ENCODE measurements around the gene MET.
A peak's percentile ranks its signal among the peaks of the same experiment; 100 is the strongest.

The MET gene

DNA sequence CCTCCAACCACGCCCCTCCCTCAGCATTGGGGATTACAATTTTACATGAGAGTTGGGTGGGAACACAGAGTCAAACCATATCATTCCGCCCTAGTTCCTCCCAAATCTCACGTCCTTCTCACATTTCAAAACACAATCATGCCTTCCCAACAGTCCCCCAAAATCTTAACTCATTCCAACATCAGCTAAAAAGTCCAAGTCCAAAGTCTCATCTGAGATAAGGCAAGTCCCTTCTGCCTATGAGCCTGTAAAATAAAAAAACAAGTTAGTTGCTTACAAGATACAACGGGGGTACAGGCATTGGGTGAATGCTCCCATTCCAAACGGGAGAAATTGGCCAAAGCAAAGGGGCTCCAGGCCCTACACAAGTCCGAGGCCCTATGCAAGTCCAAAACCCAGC lies 112.7 kb downstream of the MET start:
- DNase-seq (ENCODE audit: low spot score) = no peak

DNA sequence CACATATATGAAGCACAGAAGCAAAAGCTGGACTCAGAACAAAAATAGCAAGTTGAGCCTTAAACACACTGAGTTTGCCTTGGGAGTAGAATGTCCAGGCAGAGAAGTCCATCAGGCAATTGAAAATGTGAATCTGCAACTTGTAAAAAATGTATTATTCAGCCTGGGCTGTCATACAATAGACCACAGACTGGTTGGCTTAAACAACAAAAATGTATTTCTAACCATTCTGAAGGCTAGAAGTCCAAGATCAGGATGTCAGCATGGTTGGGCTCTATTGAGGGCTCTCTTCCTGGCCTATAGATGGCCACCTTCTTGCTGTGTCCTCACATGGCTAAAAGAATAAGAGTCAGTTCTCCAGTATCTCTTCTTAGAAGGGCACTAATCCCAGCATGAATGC lies 113.8 kb downstream of the MET start:
- DNase-seq (ENCODE audit: low spot score) = no peak

GRCh38 chr7:116786791-116787443 lies 114.9 kb downstream of the MET start:
- DNase-seq (ENCODE audit: low spot score) = peak; percentile 85

DNA sequence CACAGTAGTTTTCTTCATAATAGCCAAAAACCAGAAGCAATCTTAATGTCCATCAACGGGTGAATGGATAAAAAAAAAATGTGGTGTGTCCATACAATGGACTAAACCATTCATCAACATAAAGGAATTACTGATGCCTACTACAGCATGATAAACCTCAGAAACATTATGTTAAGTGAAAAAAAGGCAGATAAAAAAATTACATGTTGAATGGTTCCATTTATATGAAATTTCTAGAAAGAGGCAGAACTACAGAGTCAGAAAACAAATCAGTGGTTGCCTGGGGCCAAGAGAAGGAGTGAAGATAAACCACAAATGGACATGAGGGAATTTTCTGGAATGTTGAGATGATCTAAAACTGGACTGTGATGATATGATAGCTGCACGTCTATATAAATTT lies 115.9 kb downstream of the MET start:
- no peak for DNase-seq (ENCODE audit: low spot score)

DNA sequence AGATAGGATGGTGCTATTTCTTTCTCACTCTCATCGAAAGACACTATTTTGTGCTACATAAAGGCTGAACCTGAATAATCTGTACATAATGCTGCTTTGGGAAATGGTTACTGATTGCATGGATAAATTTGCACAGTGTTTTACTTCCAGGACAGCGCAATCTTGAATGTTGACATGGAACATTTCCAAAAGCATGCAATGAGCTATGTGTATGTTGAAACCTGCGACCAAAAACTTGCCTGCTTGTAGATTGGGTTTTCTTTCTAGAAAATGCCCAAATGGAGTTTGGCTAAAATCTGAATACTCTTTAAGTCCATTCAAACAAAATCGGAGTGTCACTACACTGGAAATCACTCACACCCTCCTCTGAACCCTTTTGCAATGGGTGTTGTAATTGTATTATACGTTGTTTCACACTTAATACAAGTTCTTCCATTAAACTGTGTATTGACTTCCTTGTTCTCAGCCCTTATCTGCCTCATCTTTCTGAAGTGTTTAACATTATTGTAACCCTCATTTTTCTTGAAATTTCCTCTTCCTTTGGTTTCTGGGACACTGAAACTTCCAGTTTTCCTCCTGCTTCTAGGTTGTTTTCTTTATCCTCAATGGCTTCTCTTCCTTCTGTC lies 116.7 kb downstream of the MET start:
- DNase-seq (ENCODE audit: low spot score) = no peak

DNA sequence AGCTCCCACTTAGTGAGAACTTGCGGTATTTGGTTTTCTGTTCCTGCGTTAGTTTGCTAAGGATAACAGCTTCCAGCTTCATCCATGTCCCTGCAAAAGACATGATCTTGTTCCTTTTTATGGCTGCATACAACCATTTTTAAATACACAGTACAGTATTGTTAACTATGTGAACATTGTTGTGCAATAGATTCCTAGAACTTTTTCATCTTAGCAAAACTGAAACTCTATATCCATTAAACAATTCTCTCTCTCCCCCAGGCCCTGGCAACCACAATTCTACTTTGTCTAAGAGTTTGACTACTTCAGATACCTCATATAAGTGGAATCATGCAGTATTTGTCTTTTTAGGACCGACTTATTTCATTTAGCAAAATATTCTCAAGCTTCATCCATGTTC lies 118.0 kb downstream of the MET start:
- DNase-seq (ENCODE audit: low spot score) = no peak

- DNase-seq (ENCODE audit: low spot score) = no peak
Observed at GRCh38 chr7:116792813-116793212, 120.8 kb downstream of the MET start.

DNA sequence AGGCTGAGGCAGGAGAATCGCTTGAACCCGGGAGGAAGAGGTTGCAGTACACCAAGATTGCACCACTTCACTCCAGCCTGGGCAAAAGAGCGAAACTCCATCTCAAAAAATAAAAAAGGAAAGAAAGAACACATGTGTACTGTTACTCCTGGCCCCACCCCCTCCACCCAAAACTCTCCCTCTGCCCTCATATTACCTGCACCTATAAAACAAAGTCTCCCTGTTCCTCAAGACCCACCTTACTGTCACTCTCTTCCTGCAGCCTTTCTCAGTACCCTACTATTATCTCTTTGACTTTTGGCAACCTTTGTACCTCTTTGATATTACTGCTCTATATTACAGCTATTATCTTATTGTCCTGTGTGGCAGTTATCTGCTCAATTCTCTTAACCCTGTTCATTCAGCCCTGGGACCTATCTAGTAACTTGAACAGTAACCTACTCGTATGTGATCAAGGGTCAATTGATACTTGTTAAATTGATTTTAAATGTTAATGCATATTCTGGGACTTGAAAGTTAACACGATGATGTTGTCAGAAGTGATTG lies 121.9 kb downstream of the MET start:
- DNase-seq (ENCODE audit: low spot score) = no peak

DNA sequence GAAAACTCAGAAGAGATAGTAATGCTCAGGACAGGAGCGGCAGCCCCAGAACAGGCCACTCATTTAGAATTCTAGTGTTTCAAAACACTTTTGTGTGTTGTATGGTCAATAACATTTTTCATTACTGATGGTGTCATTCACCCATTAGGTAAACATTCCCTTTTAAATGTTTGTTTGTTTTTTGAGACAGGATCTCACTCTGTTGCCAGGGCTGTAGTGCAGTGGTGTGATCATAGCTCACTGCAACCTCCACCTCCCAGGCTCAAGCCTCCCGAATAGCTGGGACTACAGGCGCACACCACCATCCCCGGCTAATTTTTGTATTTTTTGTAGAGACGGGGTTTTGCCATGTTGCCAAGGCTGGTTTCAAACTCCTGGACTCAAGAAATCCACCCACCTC lies 124.5 kb downstream of the MET start:
- DNase-seq (ENCODE audit: low spot score) = no peak

GRCh38 chr7:116797612-116798011 lies 125.6 kb downstream of the MET start:
- no peak for DNase-seq (ENCODE audit: low spot score)

- no peak for DNase-seq (ENCODE audit: low spot score)
Observed at GRCh38 chr7:116798232-116798631, 126.2 kb downstream of the MET start.

GRCh38 chr7:116799916-116800315 lies 127.9 kb downstream of the MET start:
- DNase-seq (ENCODE audit: low spot score) = no peak

GRCh38 chr7:116800594-116800993 lies 128.6 kb downstream of the MET start:
- DNase-seq (ENCODE audit: low spot score) = no peak

DNA sequence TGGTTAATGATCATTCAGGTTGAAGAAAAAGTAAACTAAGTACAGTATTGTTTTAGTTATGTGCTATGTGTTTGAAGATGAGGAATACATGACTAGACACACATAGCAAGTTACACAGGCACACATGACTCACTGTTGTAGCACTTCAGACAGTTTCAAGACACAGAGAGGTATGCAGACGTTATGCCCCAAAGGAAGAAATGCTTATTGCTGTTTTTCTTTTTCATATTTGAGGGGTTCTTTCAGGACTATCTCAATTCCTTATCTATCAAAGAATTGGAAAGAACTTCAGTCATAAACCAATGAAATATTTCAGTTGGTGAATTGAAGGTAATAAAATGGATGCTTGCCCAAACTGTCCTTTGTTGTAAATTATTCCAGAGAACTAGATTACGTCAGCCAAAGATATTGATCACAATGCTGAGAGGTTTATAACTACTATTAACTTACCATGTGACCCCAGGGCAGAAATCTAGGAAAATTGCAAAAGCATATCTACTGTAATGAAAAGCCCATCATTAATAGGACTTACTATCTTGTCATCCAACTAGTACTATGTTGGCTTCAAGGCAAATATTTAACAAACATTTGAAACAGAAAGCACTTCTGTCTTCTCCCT lies 129.2 kb downstream of the MET start:
- peak; percentile 91 for DNase-seq (ENCODE audit: low spot score)

DNA sequence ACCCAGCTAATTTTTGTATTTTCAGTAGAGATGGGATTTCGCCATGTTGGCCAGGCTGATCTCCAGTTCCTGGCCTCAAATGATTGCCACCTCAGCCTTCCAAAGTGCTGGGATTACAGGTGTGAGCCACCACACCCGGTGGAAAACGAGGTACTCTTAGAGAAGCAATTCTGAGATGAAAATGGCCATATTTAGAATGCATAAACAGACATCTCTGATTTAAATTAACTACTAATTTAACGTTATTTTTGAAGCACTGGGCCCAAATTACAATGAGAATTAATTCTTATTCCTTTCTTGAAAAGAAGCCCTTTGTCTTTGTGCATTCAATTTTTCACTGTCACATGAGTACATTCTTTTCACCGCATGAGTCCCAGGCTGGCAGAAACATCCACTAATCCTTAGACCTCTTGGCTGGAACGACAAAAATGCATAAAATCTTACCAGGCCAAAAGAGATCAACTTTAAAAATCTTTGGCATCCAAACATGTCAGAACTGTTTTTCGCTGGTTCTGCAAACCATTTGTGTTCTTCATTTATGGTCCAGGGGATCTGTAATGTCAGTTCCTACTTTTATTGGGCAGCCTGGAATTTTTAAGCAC lies 130.2 kb downstream of the MET start:
- peak; percentile 55 for DNase-seq (ENCODE audit: low spot score)

DNA sequence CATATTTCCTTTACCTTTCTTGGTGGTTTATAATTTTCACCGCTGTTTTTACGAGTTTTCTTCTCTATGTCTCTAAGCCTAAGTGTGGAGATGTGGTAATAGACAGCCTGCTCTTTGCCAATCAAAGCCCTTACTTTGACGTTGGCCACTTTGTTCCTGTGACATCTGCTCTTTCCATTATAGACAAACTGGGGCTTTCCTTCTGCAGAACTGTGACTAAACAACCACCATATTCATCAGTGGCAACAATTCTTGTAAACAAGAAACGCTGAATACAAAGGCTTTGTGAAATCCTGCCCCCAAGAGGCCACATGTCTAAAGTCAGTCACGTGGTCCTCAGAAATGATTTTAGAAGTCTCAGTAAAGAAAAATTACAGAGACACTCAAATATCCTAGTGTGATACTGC lies 130.8 kb downstream of the MET start:
- peak; percentile 81 for DNase-seq (ENCODE audit: low spot score)

DNA sequence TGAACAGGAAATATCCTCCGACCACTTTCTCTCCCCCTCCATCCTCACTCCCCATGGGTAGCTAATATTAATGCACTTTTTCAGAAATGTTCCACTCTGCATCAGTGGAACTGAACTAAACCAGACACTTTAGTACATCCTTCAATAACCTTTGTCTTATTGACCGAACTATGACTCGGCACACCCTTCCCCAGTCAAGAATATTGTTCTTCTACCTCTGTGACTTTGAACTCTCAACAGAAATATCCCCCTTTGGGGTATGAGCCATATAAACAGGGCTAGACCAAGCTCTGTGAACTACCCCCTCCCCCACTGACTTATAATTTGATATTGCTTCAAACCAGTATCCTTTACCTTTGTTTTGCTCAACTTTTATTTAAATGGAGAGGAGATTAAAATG lies 132.5 kb downstream of the MET start:
- no peak for DNase-seq (ENCODE audit: low spot score)

DNA sequence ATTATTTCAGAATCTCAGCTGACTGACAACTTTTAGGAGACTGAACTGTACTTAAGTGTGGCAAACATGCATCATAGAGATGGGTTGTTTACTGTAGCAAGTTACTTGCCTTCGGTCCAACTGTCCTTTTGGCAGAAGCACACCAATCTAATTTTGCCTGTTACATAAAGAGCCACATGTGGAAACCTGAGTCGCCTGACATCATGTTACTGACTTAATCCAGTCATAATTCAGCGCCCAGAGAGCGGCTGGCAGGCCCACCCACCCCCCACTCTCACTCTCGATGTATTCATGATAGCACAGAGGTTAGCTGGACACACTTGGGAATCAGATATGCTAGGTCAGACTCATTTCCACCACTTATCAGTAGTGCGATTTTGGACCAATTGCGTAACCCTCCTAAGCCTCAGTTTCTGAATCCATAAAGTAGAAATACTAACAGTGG lies 133.1 kb downstream of the MET start:
- DNase-seq (ENCODE audit: low spot score) = peak; percentile 18

DNA sequence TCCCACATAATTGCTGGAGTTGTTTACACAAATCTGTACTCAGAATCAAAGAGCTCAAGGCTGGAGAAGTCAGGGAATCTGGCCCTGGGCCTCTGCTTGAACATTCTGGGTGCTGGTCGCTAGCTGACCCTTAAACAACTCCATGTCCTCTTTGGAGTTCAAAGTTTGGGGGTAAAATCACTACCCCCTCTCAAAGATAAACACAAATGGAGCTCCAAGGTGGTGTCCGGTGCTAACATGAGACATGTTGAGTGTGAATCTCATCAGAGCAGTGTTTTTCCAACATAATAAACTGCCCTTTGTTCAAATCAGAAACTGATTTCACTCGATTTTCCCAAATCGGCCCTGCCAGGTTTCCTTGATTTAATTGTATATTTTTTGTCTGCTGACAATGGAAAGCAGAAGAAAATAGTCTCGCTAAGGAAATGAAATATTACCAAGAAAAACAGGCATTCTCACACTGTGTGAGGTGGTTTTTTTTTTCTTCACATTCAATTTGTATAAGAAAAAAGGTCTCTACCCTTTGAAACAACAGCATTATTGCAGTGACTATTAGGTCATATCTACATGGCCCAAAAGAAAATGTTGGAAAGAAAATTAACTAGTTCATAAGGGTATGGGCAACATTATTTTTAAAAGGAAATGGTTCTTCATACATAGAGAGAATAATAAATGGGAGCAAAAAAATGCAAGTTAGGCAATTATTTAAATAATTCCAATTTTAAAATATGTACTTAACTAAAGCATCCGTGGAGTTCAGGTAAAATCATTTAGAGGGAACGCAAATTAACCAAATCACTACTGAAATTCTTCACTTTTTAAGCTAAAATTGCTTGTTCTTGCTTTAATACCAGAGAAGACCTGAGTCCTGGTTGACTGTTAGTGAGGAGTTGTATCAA lies 134.3 kb downstream of the MET start:
- DNase-seq (ENCODE audit: low spot score) = no peak

DNA sequence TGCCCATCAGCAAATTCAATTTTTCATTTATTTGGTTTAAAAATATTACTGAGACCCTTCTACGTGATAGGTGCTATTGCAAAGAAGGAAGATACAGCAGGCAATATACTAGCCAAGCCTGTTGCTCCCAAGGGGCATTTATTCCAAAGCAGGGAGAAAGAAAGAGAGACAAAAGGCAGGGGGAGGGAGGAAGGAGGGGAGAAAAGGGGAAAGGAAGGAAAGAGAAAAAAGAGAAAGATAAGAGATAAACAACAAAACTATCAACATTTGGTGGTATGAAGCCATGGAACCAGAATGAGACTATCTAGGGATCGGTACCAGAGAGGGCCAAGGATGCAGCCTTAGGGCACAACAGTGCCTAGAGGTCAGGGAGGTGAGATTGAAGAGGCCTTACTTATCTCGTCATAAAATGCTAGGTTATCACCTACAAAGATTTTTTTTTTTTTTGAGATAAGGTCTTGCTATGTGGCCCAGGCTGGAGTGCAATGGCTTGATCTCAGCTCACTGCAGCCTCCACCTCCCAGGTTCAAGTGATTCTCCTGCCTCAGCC lies 135.1 kb downstream of the MET start:
- DNase-seq (ENCODE audit: low spot score) = no peak

GRCh38 chr7:116809636-116810266 lies 137.8 kb downstream of the MET start:
- DNase-seq (ENCODE audit: low spot score) = peak; percentile 75

Data from kidney tubule cell (primary cell).